ENCODE measurements around the gene CCDC63. TPM values are rescaled to one million over a fixed set of nuclear protein-coding genes. Genes with fewer than 3 reads are reported as not detected.

Gene CCDC63
- total and polyA plus RNA-seq, 2 donors (not counting 3 experiments of a cell fraction or from before 2014, with no cell fraction given) = not detected

GRCh38 chr12:110940296-110940695, 93.5 kb downstream of the CCDC63 start:
- no peaks in the 10 kb centered on the region for H3K36me3 ChIP-seq (ENCODE audit: control insufficient read depth in 2 of 2, extremely low read depth in 1 of 2, insufficient read depth in 2 of 2, low read length in 2 of 2)
- ChIA-PET CTCF (interaction anchor here (2.1 kb wide), 1 partner anchor 13 kb away, joined by 6 read pairs; no protein-coding TSS in a partner anchor), POLR2A (no interaction called here)
- BruUV-seq (replicated peaks) = no TSS peak
- no peaks in the 10 kb centered on the region for H3K9me1 ChIP-seq (replicated peaks; ENCODE audit: control insufficient read depth, extremely low read depth, insufficient read depth, low read length)
- dilution Hi-C loops (cut with MboI; ENCODE audit: extremely low pct_ligation_motif_present, low sequenced_read_pairs) (no loop called here), intact Hi-C loops (cut with micrococcal nuclease) (no loop called here)
- H3K4me3 ChIP-seq (replicated peaks in 1 of 3; ENCODE audit: insufficient read depth in 1 of 3, low read depth in 1 of 3, low read length in 3 of 3) = no peak overlapping the region
- H3K4me2 ChIP-seq (ENCODE audit: insufficient read depth, low read length) = no peak overlapping the region
- H2AFZ ChIP-seq (ENCODE audit: low read depth, low read length) = no peak overlapping the region
- DNase-seq (ENCODE audit: low read depth, low spot score) = no peak
- H3K9me3 ChIP-seq (replicated peaks; ENCODE audit: control insufficient read depth, insufficient read depth, low read length) = no peaks in the 10 kb centered on the region
- no peak for TF ChIP-seq JUN (IDR thresholded peaks at IDR 0.05; ENCODE audit: borderline replicate concordance, insufficient read depth, insufficient read length, low read depth)
- no peak for TF ChIP-seq CTCF (IDR thresholded peaks at IDR 0.05; ENCODE audit: extremely low read depth in 1 of 2, insufficient read depth in 1 of 2, low read depth in 1 of 2, low read length in 2 of 2)
- no peak for TF ChIP-seq MAX (IDR thresholded peaks at IDR 0.05; ENCODE audit: insufficient read depth, insufficient read length)
- no peak for TF ChIP-seq MYC (IDR thresholded peaks at IDR 0.05; ENCODE audit: low read depth, low read length)
- no peak for TF ChIP-seq GATA2 (IDR thresholded peaks at IDR 0.05; ENCODE audit: insufficient read depth, insufficient read length, low read depth, low read length)
- no peak for TF ChIP-seq FOS (IDR thresholded peaks at IDR 0.05; ENCODE audit: borderline replicate concordance, insufficient read depth, low read length)
- TF ChIP-seq EZH2 (IDR thresholded peaks at IDR 0.05; ENCODE audit: borderline replicate concordance, low read depth, low read length, severe bottlenecking) = no peak
- TF ChIP-seq POLR2AphosphoS5 (IDR thresholded peaks at IDR 0.05; ENCODE audit: insufficient read depth, low read depth, low read length) = no peak
- no peak for TF ChIP-seq POLR2A (IDR thresholded peaks at IDR 0.05; ENCODE audit: low read depth, low read length)
- no peaks in the 10 kb centered on the region for H3K27me3 ChIP-seq (ENCODE audit: control insufficient read depth in 2 of 2, insufficient read depth in 2 of 2, low read length in 2 of 2)
- H4K20me1 ChIP-seq (replicated peaks; ENCODE audit: control insufficient read depth, extremely low read depth, insufficient read depth, low read length) = no peaks in the 10 kb centered on the region
- FAIRE-seq = no peak
- H3K9ac ChIP-seq (replicated peaks; ENCODE audit: extremely low read depth, insufficient read depth, low read length) = no peak overlapping the region
- no peaks in the 10 kb centered on the region for H3K79me2 ChIP-seq (ENCODE audit: control insufficient read depth, insufficient read depth, low read length)
- no peak overlapping the region for H3K27ac ChIP-seq (ENCODE audit: insufficient read depth, low read depth, low read length)
- no peaks in the 10 kb centered on the region for H3K4me1 ChIP-seq (ENCODE audit: control insufficient read depth, extremely low read depth, insufficient read depth, low read length)

Data from endothelial cell of umbilical vein (primary cell).